ENCODE measurements around the gene CDKL4. TPM values are rescaled to one million over a fixed set of nuclear protein-coding genes. Genes with fewer than 3 reads are reported as not detected.
"Not testable (repeated sequence)": the region's sequence is repeated elsewhere in the genome, so short reads cannot be mapped to it uniquely, and the experiment has no call there.

The CDKL4 gene
- total RNA-seq, 3 donors from 2014 or later, result 0.33 to 2.6 TPM; not detected in 1

DNA sequence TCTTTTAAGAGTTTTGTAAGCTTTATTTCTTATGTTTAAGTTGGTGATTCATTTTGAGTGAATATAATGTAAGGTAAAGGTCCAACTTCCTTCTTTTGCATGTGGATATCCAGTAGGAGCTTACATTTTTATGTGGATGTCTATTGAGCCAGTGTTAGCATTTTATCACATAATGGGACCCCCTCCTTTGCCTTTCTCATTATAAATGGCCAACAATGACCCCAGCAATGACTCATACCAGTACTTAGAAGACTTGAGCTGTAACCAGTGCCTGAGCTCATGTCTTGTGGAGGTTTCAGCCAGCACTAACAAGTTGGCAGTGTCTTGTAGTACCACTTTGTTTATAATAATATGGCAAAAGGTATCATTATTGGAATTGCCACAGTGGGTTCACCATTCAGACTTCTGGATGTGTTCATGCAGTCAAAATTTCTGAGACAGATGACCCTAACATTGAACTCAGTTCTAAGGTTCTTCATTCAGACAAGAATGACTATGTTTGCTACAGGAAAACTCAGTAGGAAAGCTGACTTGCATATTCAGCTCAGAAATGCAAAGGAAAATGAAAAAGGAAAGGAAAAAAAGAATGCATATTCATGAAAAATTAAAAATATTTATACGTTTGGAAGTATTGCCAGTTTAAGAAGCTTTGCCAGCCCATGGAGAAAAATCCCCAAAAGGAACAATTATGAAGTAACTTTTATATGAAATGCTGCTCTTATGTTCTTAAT, 41.0 kb downstream of the CDKL4 start:
- H3K27ac ChIP-seq, result no peak overlapping the region
- H3K27me3 ChIP-seq, result no peaks in the 10 kb centered on the region
- TF ChIP-seq POLR2A (IDR thresholded peaks at IDR 0.05) (no peak), POLR2AphosphoS5 (IDR thresholded peaks at IDR 0.05) (no peak)
- TF ChIP-seq, protein P1, sequence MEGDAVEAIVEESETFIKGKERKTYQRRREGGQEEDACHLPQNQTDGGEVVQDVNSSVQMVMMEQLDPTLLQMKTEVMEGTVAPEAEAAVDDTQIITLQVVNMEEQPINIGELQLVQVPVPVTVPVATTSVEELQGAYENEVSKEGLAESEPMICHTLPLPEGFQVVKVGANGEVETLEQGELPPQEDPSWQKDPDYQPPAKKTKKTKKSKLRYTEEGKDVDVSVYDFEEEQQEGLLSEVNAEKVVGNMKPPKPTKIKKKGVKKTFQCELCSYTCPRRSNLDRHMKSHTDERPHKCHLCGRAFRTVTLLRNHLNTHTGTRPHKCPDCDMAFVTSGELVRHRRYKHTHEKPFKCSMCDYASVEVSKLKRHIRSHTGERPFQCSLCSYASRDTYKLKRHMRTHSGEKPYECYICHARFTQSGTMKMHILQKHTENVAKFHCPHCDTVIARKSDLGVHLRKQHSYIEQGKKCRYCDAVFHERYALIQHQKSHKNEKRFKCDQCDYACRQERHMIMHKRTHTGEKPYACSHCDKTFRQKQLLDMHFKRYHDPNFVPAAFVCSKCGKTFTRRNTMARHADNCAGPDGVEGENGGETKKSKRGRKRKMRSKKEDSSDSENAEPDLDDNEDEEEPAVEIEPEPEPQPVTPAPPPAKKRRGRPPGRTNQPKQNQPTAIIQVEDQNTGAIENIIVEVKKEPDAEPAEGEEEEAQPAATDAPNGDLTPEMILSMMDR (IDR thresholded peaks at IDR 0.05), result no peak
- no peak overlapping the region for H3K4me3 ChIP-seq
- peaks cover 0 to 4% of the 10 kb centered on the region in 2 donors for H3K9me3 ChIP-seq
- intact Hi-C loops (cut with DNase I; ENCODE audit: low total_unique reads), result loop anchor here (10.0 kb wide), 1 partner anchor 1332 kb away; no protein-coding TSS in a partner anchor
- no peaks in the 10 kb centered on the region for H3K36me3 ChIP-seq
- H3K4me1 ChIP-seq, result no peaks in the 10 kb centered on the region
- no peak for DNase-seq (ENCODE audit: low spot score in 2 of 2)

DNA sequence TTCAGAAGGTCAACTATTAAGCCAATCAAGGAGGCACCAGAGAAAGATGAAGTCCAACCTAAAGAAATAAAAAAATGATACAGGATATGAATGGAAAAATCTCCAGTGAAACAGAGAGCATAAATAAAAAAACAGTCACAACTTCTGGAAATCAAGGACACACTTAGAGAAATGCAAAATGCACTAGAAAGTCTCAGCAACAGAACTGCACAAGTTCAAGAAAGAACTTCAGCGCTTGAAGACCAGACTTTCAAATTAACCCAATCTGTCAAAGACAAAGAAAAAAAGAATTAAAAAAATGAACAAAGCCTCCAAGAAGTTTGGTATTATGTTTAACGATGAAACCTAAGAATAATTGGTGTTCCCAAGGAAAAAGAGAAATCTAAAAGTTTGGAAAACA, 46.8 kb downstream of the CDKL4 start:
- H3K4me1 ChIP-seq; H3K36me3 ChIP-seq; H3K4me3 ChIP-seq; H3K27me3 ChIP-seq; DNase-seq (ENCODE audit: low spot score in 2 of 2); H3K27ac ChIP-seq; intact Hi-C loops (cut with DNase I; ENCODE audit: low total_unique reads): not testable (repeated sequence)
- peaks cover 0 to 12% of the 10 kb centered on the region in 2 donors for H3K9me3 ChIP-seq

DNA sequence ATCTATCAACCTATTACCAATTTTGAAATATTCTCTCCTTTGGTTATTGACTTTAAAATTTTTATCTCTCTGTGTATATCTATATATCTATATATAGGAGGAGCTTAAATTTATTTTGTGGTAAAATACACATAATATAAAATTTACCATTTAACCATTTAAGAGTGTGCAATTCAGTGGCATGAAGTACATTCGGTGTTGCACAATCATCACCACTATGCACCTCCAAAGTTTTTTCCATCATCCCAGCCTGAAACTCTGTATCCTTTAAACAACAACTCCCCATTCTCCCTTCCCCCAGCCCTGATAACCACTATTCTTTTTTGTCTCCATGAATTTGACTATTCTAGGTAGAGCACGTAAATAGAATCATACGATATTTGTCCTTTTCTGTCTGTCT, 49.1 kb downstream of the CDKL4 start:
- Histone ChIP-seq H3K4me3 (no peak overlapping the region), H3K36me3 (no peaks in the 10 kb centered on the region), H3K4me1 (no peaks in the 10 kb centered on the region), H3K27me3 (no peaks in the 10 kb centered on the region), H3K9me3 (peaks cover 0 to 8% of the 10 kb centered on the region in 2 donors), H3K27ac (no peak overlapping the region)
- intact Hi-C loops (cut with DNase I; ENCODE audit: low total_unique reads), result no loop called here
- DNase-seq (ENCODE audit: low spot score in 2 of 2), result no peak
- TF ChIP-seq, protein P1 (IDR thresholded peaks at IDR 0.05), result no peak
- no peak for TF ChIP-seq POLR2A (IDR thresholded peaks at IDR 0.05)
- TF ChIP-seq POLR2AphosphoS5 (IDR thresholded peaks at IDR 0.05), result no peak

DNA sequence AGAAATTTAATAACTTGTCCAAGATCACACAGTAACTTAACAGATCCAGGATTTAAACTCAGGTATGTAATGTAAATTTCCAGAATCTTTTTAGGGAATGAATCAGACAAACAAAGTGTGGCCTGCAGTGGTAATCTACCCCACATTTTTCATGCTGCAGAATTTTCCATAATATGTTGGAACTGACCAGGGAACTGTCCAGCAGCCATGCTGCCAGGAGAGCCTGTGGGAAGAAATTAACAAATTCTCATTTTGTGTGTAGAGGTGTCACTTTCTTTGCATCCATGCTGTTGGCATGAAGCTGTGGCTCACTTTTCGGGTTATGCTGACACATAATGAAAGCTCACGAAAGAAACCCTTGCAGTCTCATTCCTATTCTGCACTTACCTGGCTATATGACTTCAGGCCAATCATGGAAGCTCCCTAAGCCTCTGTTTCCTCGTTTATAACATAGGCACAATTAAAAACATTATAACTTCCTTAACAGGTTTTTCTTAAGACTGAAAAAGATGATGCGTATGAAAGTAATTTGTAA, 54.7 kb downstream of the CDKL4 start:
- intact Hi-C loops (cut with DNase I; ENCODE audit: low total_unique reads), result no loop called here
- TF ChIP-seq, protein P1 (IDR thresholded peaks at IDR 0.05), result no peak
- TF ChIP-seq POLR2A (IDR thresholded peaks at IDR 0.05) (no peak), POLR2AphosphoS5 (IDR thresholded peaks at IDR 0.05) (no peak)
- H3K4me1 ChIP-seq, result no peaks in the 10 kb centered on the region
- H3K4me3 ChIP-seq, result no peak overlapping the region
- H3K36me3 ChIP-seq, result no peaks in the 10 kb centered on the region
- no peaks in the 10 kb centered on the region for H3K27me3 ChIP-seq
- no peak overlapping the region for H3K27ac ChIP-seq
- no peaks in the 10 kb centered on the region for H3K9me3 ChIP-seq
- no peak for DNase-seq (ENCODE audit: low spot score in 2 of 2)

DNA sequence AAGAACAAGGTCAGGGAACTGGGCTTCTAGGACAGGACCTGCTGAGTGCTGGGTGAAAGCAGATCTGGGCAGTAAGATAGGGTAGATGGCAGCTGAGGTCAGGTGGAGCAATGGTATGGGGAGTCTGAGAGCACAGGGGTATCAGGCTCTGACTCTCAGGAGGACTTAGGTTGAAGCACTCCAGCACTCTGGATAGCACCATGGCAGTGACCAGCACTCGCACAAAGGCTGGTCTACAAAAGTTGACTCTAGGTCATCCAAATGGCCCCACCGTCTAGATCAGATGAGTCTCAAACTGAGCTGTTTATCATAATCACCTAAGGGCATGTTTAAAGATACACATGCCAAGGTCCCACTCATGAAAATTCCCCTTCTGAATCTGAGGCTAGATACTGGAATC, 60.1 kb downstream of the CDKL4 start:
- Histone ChIP-seq H3K4me3 (no peak overlapping the region), H3K27me3 (no peaks in the 10 kb centered on the region), H3K27ac (no peak overlapping the region), H3K36me3 (no peaks in the 10 kb centered on the region), H3K4me1 (no peaks in the 10 kb centered on the region), H3K9me3 (no peaks in the 10 kb centered on the region)
- TF ChIP-seq, protein P1 (IDR thresholded peaks at IDR 0.05), result no peak
- DNase-seq (ENCODE audit: low spot score in 2 of 2), result no peak
- intact Hi-C loops (cut with DNase I; ENCODE audit: low total_unique reads), result no loop called here
